ENCODE results near the gene TSFM. TPM values are rescaled to one million over a fixed set of nuclear protein-coding genes. Genes with fewer than 3 reads are reported as not detected.

The TSFM gene
- total and polyA plus RNA-seq, 9 of the 15 experiments (the other 6 are each of a cell fraction or from before 2014, with no cell fraction given): 44.6 to 198 (median 60.2) TPM

- no peak for TF ChIP-seq ZNF764 (CRISPR knock-in tag; IDR thresholded peaks at IDR 0.05; ENCODE audit: low read depth)
- peak; percentile 97 for TF ChIP-seq TGIF2 (CRISPR knock-in tag; IDR thresholded peaks at IDR 0.05)
- TF ChIP-seq CCNT2 (IDR thresholded peaks at IDR 0.05; ENCODE audit: borderline replicate concordance, extremely low read depth, insufficient read length, low read depth, low read length): peak; percentile 90
- TF ChIP-seq HDAC6 (IDR thresholded peaks at IDR 0.05; ENCODE audit: low read depth, low read length): no peak
- peak; percentile 33 for TF ChIP-seq CHD1 (IDR thresholded peaks at IDR 0.05; ENCODE audit: low read length)
- peak; percentile 70 for TF ChIP-seq MEIS2 (IDR thresholded peaks at IDR 0.05; ENCODE audit: partially characterized antibody)
- TF ChIP-seq L3MBTL2 (IDR thresholded peaks at IDR 0.05): peak; percentile 97
- TF ChIP-seq ZNF444 (CRISPR knock-in tag; IDR thresholded peaks at IDR 0.05): no peak
- TF ChIP-seq RFX1 (IDR thresholded peaks at IDR 0.05): peak; percentile 98
- TF ChIP-seq ATF7 (IDR thresholded peaks at IDR 0.05): peak; percentile 88
- TF ChIP-seq KAT8 (IDR thresholded peaks at IDR 0.05; ENCODE audit: low read depth): no peak
- TF ChIP-seq CXXC5 (CRISPR knock-in tag; IDR thresholded peaks at IDR 0.05): peak; percentile 94
- TF ChIP-seq TCF3 (CRISPR knock-in tag; IDR thresholded peaks at IDR 0.05): peak; percentile 39
- 0 out of 2 replicates have a peak, but pooled peaks have one; percentile 35 for TF ChIP-seq ZBED1 (IDR thresholded peaks at IDR 0.05)
- peak; percentile 88 for TF ChIP-seq JUN (IDR thresholded peaks at IDR 0.05; ENCODE audit: borderline replicate concordance, low read depth, low read length)
- TF ChIP-seq JUN (CRISPR knock-in tag; IDR thresholded peaks at IDR 0.05; ENCODE audit: borderline replicate concordance): peak; percentile 82; the same call in 1 of the 2 replicates
- no peak for TF ChIP-seq ZNF23 (CRISPR knock-in tag; IDR thresholded peaks at IDR 0.05)
- TF ChIP-seq, protein P1, sequence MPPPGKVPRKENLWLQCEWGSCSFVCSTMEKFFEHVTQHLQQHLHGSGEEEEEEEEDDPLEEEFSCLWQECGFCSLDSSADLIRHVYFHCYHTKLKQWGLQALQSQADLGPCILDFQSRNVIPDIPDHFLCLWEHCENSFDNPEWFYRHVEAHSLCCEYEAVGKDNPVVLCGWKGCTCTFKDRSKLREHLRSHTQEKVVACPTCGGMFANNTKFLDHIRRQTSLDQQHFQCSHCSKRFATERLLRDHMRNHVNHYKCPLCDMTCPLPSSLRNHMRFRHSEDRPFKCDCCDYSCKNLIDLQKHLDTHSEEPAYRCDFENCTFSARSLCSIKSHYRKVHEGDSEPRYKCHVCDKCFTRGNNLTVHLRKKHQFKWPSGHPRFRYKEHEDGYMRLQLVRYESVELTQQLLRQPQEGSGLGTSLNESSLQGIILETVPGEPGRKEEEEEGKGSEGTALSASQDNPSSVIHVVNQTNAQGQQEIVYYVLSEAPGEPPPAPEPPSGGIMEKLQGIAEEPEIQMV (tag; conservative IDR thresholded peaks at IDR 0.05; ENCODE audit: low read depth): peak; percentile 66; the same call in 1 of the 2 replicates
- 0 out of 2 replicates have a peak, but pooled peaks have one; percentile 24 for TF ChIP-seq MAFG (tag; conservative IDR thresholded peaks at IDR 0.05)
- TF ChIP-seq, protein P2, sequence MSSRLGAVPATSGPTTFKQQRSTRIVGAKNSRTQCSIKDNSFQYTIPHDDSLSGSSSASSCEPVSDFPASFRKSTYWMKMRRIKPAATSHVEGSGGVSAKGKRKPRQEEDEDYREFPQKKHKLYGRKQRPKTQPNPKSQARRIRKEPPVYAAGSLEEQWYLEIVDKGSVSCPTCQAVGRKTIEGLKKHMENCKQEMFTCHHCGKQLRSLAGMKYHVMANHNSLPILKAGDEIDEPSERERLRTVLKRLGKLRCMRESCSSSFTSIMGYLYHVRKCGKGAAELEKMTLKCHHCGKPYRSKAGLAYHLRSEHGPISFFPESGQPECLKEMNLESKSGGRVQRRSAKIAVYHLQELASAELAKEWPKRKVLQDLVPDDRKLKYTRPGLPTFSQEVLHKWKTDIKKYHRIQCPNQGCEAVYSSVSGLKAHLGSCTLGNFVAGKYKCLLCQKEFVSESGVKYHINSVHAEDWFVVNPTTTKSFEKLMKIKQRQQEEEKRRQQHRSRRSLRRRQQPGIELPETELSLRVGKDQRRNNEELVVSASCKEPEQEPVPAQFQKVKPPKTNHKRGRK (tag; IDR thresholded peaks at IDR 0.05): no peak
- TF ChIP-seq CTBP1 (IDR thresholded peaks at IDR 0.05; ENCODE audit: borderline replicate concordance): peak; percentile 73; the same call in 1 of the 2 replicates
- peak; percentile 92 for TF ChIP-seq RB1 (IDR thresholded peaks at IDR 0.05; ENCODE audit: low read depth)
- peak; percentile 87; the same call in 1 of the 2 replicates for TF ChIP-seq PHF21A (IDR thresholded peaks at IDR 0.05; ENCODE audit: borderline replicate concordance, low read depth)
- TF ChIP-seq NFRKB (IDR thresholded peaks at IDR 0.05; ENCODE audit: low read depth): peak; percentile 94
- TF ChIP-seq SMARCA4 (IDR thresholded peaks at IDR 0.05): peak; percentile 88
- TF ChIP-seq, protein P3, sequence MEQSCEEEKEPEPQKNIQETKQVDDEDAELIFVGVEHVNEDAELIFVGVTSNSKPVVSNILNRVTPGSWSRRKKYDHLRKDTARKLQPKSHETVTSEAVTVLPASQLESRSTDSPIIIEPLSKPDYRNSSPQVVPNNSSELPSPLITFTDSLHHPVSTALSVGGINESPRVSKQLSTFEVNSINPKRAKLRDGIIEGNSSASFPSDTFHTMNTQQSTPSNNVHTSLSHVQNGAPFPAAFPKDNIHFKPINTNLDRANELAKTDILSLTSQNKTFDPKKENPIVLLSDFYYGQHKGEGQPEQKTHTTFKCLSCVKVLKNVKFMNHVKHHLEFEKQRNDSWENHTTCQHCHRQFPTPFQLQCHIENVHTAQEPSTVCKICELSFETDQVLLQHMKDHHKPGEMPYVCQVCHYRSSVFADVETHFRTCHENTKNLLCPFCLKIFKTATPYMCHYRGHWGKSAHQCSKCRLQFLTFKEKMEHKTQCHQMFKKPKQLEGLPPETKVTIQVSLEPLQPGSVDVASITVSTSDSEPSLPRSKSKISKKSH (CRISPR knock-in tag; IDR thresholded peaks at IDR 0.05): no peak
Measured at GRCh38 chr12:57751788-57752667, 30.6 kb upstream of the TSFM start, which contains the start of gene CDK4 (continued).

All from K562 (cell line).